Measurements from ENCODE around the gene VAT1L.
A peak's percentile ranks its signal among the peaks of the same experiment; 100 is the strongest.

Gene VAT1L

DNA sequence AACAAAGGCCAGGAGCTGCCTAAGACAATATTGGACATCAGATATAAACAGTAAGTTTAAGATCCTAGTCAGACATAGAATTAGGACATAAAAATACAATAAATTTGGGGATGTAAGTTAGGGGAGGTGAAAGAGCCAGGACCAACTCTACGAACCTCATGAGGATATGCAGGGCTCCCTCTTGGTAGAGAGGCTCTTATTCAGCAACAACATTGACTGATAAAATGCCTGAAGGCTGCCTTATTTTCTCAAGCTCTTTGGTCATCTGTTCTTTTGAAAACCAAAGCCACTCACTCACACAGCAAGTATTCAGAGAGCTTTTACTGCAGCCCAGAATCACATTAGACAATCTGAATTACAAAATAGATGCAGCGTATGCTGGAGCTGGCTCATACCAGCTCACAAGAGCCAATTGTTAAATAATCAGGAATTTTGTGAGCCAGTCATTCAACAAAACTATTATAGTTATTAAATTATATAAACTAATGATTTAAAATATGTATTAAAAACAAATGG is 125.4 kb downstream of the VAT1L start:
- DNase-seq (ENCODE audit: low read depth), result no peak
- H3K4me3 ChIP-seq (ENCODE audit: low read depth, low read length), result no peak overlapping the region
- TF ChIP-seq, protein P1, sequence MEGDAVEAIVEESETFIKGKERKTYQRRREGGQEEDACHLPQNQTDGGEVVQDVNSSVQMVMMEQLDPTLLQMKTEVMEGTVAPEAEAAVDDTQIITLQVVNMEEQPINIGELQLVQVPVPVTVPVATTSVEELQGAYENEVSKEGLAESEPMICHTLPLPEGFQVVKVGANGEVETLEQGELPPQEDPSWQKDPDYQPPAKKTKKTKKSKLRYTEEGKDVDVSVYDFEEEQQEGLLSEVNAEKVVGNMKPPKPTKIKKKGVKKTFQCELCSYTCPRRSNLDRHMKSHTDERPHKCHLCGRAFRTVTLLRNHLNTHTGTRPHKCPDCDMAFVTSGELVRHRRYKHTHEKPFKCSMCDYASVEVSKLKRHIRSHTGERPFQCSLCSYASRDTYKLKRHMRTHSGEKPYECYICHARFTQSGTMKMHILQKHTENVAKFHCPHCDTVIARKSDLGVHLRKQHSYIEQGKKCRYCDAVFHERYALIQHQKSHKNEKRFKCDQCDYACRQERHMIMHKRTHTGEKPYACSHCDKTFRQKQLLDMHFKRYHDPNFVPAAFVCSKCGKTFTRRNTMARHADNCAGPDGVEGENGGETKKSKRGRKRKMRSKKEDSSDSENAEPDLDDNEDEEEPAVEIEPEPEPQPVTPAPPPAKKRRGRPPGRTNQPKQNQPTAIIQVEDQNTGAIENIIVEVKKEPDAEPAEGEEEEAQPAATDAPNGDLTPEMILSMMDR (conservative IDR thresholded peaks at IDR 0.05; ENCODE audit: low read depth, low read length), result no peak

DNA sequence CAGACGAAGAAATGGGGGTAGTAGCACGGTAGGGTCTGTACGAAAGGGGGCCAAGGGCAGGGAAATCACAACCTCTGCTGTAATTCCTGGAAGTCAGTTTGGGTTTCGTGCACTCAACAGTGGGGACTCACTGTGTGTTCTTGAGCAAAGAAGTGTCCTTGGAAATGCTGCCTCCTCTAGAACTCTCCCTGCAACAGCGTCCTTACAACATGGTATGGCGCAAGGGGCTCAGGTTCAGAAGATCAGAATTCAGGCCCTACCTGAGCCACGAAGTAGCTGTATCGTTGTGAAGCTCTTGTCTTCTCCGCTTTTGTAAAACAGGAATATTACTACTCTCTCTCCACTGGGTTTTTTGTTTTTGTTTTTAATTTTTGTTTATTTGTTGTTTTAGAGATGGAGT is 127.7 kb downstream of the VAT1L start:
- H3K4me3 ChIP-seq (ENCODE audit: low read depth, low read length), result no peak overlapping the region
- no peak for DNase-seq (ENCODE audit: low read depth)
- TF ChIP-seq, protein P1 (conservative IDR thresholded peaks at IDR 0.05; ENCODE audit: low read depth, low read length), result no peak

GRCh38 chr16:77917971-77918370 is 129.6 kb downstream of the VAT1L start:
- DNase-seq (ENCODE audit: low read depth), result no peak
- H3K4me3 ChIP-seq (ENCODE audit: low read depth, low read length), result no peak overlapping the region
- TF ChIP-seq, protein P1 (conservative IDR thresholded peaks at IDR 0.05; ENCODE audit: low read depth, low read length), result no peak

- no peak overlapping the region for H3K4me3 ChIP-seq (ENCODE audit: low read depth, low read length)
- peak; percentile 36 for DNase-seq (ENCODE audit: low read depth)
Observed at GRCh38 chr16:77918809-77919707, 130.7 kb downstream of the VAT1L start.

DNA sequence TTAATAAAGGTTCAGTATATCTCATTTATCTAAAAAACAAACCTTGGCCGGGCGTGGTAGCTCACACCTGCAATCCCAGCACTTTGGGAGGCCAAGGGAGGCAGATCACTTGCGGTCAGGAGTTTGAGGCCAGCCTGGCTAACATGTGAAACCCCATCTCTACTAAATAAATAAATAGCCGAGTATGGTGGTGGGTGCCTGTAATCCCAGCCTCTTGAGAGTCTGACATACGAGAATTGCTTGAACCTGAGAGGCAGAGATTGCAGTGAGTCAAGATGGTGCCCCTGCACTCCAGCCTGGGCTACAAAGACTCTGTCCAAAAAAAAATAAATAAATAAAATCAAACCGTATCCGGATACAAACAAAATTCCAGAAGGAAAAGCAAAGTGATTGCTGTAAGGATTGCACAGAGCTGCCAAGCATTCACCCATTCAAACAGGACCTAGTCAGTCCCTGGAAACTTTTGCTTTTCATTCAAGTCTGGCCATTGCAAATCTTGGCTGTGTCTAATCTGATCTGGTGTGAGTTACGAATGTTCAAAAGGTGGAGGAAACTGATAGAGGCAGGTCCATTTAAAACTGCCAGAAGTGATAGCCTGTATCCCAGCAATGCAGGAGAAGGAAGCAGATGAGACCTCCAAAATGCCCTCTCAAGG is 131.5 kb downstream of the VAT1L start:
- H3K4me3 ChIP-seq (ENCODE audit: low read depth, low read length), result no peak overlapping the region
- TF ChIP-seq, protein P1 (conservative IDR thresholded peaks at IDR 0.05; ENCODE audit: low read depth, low read length), result no peak
- no peak for DNase-seq (ENCODE audit: low read depth)

More at GRCh38 chr16:77918809-77919707, 130.7 kb downstream of the VAT1L start:
- TF ChIP-seq, protein P1 (conservative IDR thresholded peaks at IDR 0.05; ENCODE audit: low read depth, low read length), result no peak

- no peak for DNase-seq (ENCODE audit: low read depth)
- TF ChIP-seq, protein P1 (conservative IDR thresholded peaks at IDR 0.05; ENCODE audit: low read depth, low read length), result no peak
- no peak overlapping the region for H3K4me3 ChIP-seq (ENCODE audit: low read depth, low read length)
Observed at GRCh38 chr16:77920984-77921383, 132.6 kb downstream of the VAT1L start.

All from choroid plexus epithelial cell (primary cell).